H54 (cell line): ENCODE results near the gene BICD2.

ENCODE experiments used
- DNase-seq: peaks from one replicate; pipeline ENCODE4 v3.0.0; 2011; ENCODE audit warnings: low spot score, mixed read lengths; ENCODE audit not compliant: insufficient read length
- FAIRE-seq: peaks from 3 replicates; lab custom pipeline; 2011; peaks lifted over from hg19 to GRCh38; lab: Jason Lieb, UNC
- POLR2A ChIP-seq: IDR thresholded peaks from 2 replicates; pipeline ENCODE4 v1.6.1; 2011; ENCODE audit warnings: low read depth, mild to moderate bottlenecking, low read length

The BICD2 gene

DNA sequence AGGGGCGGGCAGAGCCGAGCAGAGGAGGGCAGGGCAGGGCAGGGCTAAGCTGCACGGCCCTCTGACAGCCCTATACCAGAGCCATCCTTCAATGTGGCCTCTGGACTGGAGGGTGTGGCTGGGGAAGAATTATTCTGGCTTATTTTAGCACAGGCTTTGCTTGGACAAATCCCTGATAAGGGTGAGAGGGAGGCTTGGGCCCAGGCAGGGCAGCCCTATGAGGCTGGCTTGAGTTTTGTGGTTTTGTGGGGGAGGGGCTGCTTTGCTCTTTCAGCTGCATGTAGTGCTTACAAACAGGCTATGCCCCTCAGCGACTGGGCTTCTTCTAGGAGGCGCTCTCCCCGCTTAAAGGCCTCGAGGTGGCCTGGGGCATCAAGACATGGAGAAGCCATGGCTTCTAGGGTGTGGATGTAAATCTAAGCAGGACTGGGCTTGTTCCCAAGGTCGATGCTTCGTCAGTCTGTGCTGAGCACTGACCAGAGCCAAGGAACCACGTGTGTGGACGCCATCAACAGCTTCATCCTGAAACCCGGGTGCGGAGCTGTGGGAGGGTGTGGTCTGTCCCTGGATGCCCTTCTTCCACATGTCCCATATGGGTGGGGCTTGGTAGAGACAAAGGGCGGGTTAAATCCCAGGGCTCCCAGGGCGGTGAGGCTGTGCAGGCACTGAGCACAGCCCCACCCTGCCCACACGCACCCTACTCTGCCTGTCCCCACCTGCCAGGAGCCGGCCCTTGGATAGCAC is 49.0 kb downstream of the BICD2 start:
- FAIRE-seq (no peak), DNase-seq (no peak)
- no peak for TF ChIP-seq POLR2A

DNA sequence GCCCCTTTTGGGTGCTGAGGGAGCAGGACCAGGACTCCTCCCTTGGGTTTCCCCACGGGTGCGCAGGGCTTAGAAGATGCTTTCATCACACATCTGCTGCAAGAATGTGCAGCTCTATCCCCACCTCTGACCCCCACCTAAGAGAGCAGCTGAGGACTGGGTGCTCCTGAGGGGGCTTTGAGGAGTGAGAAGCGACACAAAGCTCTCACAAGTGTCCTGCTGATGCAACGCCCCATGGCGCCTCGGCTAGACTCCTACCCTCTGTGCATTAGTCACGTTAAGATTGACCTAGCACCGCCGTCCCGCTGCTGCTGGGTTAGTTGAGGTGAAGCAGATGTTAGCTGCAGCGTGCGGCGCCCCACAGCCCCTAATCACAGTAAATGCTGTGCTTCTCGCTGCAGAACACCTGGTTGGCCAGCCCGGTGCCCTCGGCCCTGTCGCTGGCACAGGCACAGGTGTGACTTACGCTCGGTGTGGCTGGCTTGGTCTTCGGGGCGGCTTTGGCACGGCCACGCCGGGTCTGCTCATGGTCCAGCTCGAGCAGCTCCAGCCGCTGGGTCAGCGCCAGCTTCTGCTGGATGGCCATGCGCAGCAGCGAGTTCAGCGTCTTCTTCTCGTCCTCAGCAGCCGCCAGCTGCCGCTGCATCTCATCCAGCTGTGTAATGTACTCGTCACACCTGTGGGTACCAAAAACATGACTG is 49.7 kb downstream of the BICD2 start:
- no peak for DNase-seq
- FAIRE-seq: no peak
- TF ChIP-seq POLR2A: no peak

DNA sequence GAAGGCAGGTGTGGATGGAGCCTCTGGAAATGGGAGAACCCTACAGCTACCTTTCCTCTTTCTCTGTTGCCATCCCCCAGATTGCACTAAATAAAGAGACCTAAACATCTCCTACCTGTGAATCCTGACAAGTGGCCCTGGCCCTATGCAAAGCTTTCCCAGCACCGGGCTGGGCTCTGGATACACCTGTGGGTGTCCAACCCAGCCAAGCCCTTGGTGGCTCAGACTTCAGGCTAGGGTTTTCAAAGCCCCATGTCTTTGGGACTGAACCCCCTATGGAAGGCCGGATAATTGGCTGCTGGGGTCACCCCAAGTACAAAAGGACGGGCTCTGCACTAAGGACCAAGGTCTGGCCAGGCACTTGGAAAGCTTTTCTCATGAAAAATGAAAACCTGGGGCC is 50.6 kb downstream of the BICD2 start:
- FAIRE-seq: no peak
- DNase-seq: no peak
- TF ChIP-seq POLR2A: no peak

DNA sequence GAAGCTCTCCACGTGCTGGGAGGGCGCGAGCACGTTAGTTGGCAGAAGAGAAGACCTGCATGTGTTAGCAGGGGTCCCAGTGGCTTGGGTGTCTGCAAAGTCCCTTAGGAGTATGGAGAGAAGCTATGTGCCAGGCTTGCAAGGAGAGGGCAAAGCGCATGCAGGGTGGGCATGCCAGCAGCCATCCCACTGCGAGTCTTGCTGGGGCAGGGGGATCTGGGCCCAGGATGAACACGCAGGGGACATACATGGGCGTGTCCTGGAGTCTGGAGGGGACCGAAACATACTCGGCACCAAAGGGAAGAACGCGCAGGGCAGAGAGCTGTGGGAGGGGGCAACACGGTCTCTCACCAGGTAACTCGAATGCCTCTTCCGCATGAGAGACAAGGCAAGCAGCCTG is 51.1 kb downstream of the BICD2 start:
- DNase-seq (no peak), FAIRE-seq (no peak)
- no peak for TF ChIP-seq POLR2A

DNA sequence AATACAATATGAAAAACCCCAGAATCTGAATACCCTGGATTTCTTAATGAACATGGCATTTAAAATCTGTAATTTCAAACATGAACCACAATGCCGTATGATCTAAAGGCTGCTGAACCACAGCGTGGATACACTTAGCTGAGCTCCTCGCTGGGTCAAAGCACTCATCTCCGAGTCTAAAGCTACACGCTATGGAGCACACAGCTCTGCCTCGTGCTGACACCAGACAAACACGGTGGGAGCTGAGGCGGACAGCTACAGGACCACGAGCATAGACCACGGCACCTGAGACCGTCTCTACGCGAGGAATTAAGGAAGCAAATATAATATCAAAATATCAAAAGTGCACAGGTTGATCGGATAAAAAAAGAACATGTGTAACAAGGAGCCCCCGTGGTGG is 51.9 kb downstream of the BICD2 start:
- FAIRE-seq: no peak
- DNase-seq: no peak
- no peak for TF ChIP-seq POLR2A

DNA sequence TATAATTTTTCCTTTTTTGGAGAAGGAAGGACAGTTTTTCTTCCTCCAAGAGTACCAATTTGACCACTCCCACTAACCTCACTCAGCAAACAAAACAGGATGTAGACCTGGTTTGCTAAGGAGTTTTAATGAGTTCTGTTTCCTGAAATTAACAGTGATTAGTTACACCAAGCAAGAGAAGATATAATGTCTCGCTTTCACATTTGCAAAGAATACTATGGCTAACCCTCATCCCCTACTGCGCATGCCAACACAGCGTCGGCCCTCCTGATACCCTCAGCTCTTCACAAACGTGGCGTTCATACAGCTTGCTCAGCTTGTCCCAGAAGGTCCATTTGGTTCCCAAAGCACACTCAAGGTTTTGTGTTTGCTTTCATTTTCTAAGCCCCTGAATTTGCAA is 52.8 kb downstream of the BICD2 start:
- no peak for TF ChIP-seq POLR2A
- FAIRE-seq (no peak), DNase-seq (no peak)

DNA sequence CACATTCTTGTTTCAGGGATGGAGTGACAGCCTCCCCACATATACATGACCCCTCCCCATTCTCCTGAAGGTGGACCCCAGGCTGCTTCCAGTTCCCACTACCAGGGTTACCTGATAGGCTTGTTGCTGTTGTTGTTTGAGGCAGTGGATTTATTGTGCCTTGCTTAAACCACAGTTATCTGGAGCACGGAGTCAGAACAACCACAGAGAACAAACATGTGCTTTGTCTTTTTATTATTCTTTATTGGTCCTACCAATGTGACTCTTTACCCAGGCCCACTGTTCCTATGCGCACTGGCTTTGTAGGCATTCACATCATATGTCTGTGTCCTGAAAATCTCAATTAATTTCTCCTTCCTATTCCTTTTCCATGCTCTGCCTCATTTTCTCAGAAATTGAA is 53.5 kb downstream of the BICD2 start:
- DNase-seq: no peak
- no peak for FAIRE-seq
- TF ChIP-seq POLR2A: no peak

DNA sequence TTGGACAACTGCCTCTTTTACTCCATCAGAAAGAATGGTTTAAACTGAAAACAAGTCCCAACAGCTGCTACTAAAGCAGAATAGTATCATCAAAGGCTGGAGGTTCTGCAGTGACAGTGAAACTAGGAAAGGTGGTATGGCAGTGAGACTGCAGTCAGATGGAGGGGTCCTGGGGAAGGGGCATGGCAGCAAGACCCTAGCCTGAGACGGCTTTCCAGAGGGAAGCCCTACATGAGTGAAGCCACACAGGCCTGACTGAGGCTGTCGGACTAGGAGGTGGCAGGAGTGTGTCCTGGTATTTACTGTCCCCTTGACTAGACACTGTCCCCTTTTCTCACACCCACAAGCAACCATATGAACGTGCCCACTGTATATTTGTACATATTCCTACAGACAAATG is 54.3 kb downstream of the BICD2 start:
- no peak for TF ChIP-seq POLR2A
- FAIRE-seq (no peak), DNase-seq (no peak)

DNA sequence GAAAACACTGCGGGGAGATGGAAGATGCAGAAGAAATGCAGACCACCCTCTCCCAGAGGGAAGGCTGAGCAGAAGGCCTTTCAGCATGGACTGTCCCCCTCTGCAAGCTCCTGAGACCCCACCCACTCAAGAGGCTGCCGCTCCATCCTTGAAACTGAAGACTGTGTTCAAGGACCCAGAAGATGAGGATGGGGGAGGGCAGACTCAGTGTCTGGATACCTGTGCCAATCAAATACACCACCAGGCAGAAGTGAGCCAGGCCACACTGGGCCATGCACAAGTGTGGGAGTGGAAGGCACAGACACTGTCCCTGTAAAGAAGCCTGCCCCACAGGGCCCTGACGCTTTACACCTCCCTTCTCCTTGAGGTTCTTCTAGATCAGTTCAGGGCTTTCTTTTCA is 54.7 kb downstream of the BICD2 start:
- no peak for TF ChIP-seq POLR2A
- DNase-seq (no peak), FAIRE-seq (no peak)

DNA sequence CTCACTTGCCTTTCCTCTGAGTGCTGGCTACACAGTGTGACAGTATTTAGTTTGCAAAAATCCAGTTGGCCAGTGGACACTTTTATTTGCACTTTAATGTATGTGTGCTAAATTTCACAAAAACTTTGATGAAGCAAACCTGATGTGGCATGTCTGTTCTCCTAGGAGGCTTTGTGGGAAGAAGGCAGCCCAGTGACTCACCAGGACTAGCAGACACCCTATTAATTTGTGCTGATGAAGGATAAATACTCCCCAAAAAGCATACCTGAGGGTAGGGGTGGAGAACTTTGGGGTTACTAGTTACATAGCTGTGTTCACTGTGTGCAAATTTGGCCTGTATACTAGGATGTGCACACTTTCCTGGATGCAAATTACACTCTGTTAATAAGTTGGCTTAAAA is 55.4 kb downstream of the BICD2 start:
- no peak for TF ChIP-seq POLR2A
- FAIRE-seq (no peak), DNase-seq (no peak)

DNA sequence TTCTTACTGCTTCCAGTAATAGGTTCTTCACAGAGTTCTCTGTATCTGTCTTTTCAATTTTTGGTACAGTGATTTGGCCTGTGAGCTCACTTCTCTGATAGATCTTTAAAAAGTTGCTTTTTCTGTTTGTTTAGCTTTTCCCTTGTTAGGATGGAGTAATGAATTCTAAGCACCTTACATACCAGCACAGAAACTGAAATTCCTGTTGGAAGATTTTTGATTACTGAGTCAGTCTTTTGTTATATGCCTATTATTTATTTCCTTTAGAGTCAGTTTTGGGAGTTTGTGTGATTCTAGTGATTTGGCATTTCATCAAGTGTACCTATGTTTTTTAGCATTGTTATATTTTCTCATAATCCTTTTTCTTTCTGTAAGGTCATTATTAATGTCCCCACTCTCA is 57.1 kb downstream of the BICD2 start:
- no peak for DNase-seq
- no peak for FAIRE-seq
- TF ChIP-seq POLR2A: no peak

DNA sequence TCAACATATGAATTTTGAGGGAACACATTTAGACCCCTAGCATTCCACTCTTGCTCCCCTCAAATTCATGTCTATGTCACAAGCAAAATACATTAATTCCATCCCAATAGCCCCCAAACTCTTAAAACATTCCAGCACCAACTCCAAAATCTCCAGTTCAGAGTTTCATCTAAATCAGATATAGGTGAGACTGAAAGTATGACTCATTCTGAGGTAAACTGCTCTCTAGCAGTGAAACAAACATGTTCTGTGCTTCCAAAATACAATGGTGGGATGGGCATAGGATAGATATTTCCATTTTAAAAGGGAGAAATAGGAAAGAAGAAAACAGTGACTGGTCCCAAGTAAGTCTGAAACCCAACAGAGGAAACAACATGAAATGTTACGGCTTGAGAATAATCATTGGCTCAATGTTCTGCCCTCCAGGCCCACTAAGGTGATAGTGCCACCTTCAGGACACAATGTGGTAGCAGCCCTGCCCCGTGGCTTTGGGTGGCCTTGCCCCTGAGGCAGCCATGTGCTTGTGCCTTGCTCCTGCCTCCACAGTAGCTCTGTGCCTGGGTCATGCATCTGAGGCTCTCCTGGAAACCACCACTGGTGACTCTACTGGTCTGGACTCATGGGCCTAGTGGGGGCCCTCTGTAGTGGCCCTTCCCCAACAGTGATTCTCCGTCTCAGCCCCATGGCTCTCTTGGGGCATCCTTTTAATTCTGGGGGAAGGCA is 58.3 kb downstream of the BICD2 start:
- FAIRE-seq (peak; percentile 85), DNase-seq (no peak)
- TF ChIP-seq POLR2A: no peak

DNA sequence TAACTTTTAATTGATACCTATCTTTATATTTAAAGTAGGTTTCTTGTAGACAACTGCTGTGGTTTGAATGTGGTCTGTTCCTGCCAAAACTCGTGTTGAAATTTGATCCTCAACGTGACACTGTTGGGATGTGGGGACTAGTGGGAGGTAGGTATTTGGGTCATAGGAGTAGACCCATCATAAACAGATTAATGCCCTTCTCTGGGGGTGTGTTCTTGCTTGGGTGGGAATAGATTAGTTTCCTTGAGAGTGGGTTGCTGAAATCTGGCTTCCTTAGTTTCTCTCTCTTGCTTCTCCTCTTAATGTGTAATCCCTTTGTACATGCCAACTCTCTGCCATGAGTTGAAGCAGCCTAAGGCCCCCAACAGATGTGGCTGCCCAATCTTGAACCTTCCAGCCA is 60.1 kb downstream of the BICD2 start:
- TF ChIP-seq POLR2A: no peak
- FAIRE-seq (no peak), DNase-seq (no peak)

DNA sequence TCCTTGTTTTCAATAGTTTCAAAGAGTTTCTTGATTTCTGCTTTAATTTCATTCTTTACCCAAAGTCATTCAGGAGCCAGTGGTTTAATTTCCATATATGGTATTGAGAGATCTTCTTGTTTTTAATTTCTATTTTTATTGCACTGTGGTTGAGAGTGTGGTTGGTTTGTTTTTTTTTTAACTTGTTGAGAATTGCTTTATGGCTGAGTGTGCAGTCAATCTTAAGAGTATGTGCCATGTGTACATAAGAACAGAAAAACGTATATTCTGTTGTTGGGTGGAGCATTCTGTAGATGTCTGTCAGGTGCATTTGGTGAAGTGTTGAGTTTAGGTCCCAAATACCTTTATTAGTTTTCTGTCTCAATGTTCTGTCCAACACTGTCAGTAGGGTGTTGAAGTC is 68.0 kb downstream of the BICD2 start:
- FAIRE-seq (no peak), DNase-seq (no peak)
- TF ChIP-seq POLR2A: no peak
